ENCODE measurements around the gene GOLGA2. TPM values are rescaled to one million over a fixed set of nuclear protein-coding genes. Genes with fewer than 3 reads are reported as not detected.

Gene GOLGA2
- total RNA-seq, 1 donor from 2014 or later = 138 TPM

DNA sequence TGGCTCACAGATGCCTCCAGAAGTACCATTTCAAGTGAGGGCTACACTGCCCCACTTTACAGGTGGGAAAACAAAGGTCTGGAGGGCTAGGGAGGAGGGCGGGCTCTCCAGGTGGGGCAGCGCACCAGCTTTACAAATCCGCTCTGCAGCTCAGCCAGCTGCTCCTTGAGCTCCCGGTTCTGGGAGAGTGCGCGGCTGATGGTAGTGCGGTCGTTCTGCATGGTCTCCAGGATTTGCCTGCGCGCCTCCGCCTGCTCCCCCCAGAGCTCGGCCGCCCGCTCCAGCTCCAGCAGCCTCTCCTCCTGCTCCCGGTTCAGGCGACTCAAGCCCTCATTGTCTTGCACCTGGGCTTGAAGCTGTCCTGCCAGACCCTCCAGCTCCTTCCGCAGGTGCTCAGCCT is 15.5 kb downstream of the GOLGA2 start:
- DNase-seq (ENCODE audit: extremely low read depth, low read depth, low spot score) = no peak

DNA sequence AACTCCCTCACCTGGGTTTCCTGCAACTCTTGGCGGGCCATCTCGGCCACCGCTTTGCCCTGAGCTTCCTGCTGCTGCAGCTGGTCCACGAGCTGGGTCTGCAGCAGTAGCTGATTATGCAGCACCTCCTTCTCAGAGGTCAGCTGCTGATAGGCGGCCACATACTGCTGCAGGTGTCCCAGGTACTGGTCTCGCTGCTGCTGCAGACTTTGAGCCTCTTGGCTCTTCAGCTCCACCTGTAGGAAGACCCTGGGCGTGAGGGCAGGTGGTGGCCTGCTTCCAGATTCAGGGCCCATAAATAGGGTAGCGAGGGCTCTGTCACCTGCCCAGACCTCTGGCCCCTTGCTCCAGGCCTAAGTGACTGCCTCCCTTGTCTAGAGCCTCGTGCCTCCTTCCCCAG is 16.7 kb downstream of the GOLGA2 start:
- no peak for DNase-seq (ENCODE audit: extremely low read depth, low read depth, low spot score)

DNA sequence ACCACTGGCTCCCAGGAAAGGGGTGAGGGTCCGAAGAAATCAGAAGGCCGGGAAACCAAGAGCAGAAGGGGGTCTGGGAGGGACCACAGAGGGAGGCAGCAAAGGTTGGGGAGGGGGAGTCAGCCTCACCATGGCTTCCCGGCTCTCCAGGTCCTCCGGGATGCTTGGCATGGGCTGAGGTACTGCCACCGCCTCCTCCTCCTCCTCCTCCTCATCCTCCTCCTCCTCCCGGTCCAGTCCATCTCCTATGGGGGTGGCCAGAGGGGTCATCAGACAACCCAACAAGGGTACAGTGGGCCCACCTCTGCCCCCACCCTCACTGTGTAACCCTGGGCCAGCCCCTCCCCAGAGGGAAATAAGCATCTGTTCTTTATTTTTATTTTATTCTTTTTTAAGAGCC is 17.5 kb downstream of the GOLGA2 start:
- DNase-seq (ENCODE audit: extremely low read depth, low read depth, low spot score) = no peak

DNA sequence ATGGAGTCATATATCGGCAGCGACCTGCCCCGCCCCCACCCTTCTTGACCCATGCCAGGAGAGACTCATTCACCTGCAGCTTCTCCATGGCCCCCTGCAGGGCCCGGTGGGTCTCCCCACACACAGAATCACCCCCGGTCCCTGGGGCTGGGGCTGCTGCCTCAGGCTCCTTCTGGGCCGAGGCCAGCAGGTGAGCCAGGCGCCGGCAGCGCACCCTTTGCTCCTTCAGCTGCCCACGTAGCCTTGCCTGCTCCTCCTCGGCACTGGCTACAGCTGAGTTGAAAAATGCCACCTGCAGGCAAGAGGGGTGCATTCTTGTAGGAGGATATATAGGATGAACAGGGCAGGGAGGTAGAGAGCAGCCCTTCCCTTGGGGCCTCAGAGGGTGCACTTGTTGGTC is 17.9 kb downstream of the GOLGA2 start:
- no peak for DNase-seq (ENCODE audit: extremely low read depth, low read depth, low spot score)

DNA sequence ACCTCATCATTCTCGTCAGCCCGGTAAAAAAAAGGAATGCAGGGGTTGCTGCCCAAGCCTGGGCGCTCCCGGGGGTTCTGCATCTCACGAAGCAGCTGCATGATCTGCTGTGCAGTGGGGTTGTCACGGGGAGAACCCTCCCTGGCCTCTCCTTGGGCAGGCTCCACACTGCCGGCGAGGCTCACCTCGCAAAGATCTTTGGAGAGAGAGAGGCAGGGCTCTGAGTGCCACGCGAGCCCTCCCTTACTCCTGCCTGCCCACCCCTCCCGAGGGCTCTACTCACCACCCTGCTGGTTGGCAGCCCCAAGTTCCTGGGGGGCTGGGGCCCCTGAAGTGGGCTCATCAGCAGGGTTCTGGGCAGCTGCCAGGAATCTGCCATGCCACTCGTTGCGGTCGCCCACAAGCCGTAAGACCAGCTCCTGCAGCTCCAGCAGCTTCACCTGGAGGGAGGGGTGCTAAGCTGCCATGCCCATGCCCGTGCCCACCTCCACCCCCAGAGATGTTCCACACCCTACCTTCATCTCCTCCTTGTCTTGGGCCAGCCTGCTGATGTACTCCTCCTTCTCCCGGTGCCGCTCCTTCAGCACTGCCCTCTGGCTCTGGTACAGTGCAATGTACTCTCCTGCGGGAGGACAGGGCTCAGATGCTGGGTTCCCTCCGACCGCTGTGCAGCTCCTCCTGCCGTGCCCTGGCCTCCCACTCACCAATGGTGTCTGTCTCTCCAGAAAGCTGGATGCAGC is 18.6 kb downstream of the GOLGA2 start:
- no peak for DNase-seq (ENCODE audit: extremely low read depth, low read depth, low spot score)

DNA sequence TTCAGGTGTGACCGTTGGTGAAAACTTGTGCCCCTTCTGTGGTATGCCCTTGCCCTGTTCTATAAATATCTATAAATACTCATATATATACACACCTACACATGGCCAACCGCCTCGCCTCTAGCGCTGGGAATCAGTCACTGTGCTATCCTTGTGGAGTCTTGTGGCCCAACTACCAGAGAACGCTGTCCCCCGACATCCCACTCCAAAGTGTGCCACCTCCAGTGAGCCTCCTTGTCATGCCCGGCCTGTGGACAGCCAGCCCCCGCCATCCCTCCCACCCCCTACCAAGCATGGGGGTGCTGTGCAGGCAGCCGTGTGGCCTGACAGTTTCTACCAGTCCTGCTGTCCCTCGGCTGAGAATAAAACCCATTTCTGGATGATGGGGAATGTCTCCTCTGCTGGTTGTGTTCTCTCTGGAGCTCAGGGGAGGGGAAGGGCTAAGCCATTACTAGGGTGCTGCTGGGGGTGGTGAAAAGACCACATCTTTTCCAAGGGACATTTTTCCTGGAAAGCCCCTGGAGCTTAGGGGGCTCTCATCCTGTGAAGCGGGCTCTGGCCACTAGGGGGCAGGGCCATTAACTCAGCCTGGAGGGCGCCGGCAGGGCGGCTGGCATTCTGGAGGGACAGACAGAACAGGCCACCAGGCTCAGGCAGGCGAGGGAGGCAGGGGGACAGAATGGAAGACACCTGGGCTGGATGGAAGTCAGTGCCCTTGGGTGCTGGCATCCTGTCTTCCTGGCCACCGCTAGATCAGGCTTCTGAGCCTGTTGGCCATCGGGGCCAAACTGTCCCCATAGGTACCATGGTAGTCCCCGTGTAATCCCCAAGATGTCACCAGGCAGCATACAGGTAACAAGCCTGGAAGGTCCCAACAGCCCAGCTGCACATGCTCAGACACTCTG is 20.7 kb downstream of the GOLGA2 start:
- no peak for DNase-seq (ENCODE audit: extremely low read depth, low read depth, low spot score)

DNA sequence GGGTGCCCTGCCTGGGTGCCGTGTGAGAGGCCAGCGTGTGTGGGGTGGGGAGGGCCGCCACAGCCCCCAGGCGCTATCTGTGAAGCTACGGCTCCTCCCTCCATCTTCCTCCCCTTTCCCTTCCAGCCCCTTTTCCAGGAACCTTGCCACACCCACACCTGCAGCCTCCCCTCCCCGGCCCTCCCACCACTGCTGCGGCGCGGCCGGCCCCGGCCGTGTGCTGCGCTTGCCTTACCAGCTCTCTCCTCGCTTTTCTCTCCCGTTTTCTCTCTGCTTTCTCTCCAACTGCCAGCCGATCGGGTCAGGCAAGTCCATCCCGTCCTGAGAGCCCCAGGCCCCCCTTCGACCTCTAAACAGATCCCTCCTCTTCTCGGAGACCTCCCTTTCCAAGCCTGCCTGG is 21.4 kb downstream of the GOLGA2 start:
- no peak for DNase-seq (ENCODE audit: extremely low read depth, low read depth, low spot score)

DNA sequence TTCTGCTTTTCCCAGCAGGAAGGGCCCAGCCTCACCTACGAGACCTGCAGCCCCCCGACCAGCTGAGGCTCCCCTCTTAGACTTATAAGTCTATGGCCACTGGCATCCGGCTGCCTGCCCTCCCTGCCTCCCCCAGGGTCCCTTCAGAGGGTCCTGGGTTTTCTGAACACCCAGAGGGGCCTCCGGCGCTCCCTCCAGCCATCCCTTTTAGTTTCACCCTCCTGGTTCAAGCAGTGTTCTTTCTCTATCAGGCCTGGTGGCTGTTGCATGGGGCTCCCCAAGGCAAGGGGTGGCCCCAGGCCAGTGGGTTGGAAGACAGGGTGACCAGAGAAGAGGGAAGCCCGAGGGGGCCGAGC is 21.8 kb downstream of the GOLGA2 start:
- DNase-seq (ENCODE audit: extremely low read depth, low read depth, low spot score) = no peak

DNA sequence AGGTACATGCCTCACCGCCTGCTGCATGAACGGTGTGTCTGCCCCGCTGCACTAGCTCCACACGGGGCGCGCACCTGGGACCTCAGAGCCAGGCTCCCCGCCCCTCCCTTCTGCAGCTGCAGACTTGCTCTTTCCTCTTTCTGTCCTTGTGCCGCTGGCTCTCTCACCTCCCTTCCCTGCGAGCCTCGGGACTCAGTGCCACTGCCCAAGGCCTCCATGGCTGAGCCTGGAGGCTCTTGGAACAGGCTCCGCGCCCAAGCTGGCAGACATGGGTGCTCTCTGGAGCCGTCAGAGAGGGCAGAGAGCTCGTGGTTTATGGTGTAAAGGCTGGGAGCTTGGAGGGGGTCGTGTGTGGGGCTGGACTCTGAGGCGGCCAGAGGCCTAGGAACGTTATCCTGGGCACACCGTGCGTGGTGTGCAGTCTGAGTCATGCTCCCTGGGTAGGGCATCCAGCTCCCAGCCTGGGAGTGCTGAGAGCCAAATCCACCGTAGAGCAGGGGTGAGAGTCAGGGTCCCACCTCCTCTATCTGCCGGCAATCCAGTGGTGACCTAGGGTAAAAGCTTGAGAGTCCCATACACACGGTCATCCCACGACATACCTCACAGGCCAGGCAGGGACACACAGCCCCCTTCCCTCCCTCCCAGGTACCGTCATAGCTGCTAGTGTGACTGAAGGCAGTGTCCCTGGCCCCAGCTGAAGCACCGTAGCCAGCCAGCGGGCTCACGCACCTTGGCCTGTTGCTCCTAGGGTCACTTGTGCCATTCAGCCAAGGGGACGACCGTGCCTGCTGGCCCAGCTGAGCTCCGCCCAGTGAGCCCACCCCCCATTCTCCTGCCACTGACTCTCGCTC is 22.4 kb downstream of the GOLGA2 start:
- DNase-seq (ENCODE audit: extremely low read depth, low read depth, low spot score) = no peak

DNA sequence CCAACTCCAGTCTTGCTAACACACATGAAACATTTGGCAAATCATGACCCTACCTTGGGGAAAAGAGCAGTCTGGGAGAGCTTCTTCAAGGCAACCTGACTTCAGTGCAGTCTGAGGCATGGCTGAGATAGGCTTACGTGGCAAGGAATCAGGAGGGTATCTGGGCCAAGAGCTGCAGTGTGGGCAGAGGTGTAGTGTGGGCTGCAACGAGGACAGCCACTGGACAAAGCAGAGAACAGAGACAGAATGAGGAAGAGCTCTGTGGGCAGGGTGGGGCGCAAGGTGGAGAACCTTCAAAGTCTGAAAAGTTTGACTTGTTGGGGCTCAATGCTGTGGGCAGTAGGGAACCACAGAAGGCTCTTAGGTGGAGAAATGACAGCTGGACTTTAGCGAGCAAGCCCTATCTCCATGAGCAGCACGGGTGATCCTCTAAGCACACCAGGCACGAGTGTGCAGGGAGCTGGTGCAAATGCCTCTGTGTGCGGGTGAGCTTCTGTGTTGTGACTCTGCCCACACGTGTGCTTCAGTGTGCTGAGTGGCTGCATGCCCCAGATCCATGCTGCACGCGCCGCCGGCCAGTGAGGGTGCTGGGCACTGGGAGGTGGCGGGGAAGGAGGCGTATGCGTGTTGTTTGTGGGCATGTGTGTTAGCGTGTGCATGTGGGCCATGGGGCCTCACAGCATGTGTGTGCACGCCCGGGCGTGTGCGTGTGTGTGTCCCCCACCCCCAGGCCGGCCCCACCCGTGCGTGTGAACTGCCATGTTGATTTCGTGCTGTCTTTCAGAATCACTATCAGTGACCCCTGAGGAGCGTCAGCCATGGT is 23.3 kb downstream of the GOLGA2 start:
- DNase-seq (ENCODE audit: extremely low read depth, low read depth, low spot score) = no peak

DNA sequence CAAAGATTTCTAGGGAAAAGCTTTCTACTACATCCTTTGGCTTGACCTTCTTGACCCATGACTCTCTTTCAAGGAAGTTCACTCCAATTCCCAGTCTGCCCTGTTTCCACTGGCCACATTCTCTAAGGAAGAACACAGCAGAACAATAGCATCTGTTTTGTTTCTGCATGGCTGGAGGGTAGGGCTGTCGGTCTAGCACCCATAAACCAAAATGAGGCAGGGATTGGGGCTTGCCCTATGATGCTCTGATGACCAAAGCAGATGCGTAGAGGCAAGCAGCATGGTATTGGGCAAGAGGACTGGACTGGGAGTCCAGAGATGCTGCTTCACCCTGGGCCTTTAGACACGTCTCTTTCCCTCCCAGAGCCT is 24.1 kb downstream of the GOLGA2 start:
- no peak for DNase-seq (ENCODE audit: extremely low read depth, low read depth, low spot score)

DNA sequence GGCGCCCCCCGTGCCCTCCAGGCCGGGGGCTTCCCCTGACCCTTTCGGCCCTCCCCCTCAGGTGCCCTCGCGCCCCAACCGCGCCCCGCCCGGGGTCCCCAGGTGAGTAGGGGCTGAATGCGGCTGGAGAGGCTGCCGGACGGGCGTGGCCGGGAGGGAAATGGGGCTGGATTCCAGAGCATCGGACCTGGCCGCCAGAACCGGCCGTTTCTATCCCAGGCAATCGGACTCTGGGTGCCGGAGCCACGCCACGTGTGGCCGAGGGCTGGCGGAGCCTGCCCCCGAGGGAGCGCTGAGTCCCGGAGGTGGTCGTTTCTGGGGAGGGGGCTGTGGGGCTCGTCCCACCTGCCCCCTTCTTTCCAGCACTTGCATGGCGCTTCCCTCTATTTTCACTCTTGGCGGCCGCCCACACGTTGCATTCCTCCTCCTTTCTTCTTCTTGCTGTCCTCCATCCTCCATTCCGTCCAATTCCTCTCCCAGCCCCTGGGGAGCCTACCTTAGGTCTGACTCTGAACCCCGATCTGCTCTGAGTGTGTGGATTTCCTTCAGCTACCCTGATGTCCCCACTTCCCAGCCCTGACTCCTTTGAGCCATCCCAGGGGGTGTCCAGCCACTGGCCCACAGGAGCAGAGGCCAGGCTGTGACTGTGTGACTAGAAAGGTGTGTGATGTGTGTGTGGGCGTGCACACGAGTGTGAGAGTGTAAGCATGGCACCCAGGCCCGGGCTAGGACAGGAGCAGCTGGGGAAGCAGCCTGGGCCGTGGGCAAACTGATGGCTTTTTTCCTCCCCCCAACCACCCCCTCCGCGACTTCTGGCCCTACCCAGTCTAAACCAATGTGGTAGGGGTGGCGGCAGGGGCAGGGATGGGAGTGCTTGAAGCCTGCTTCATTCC is 24.7 kb downstream of the GOLGA2 start:
- DNase-seq (ENCODE audit: extremely low read depth, low read depth, low spot score) = no peak

DNA sequence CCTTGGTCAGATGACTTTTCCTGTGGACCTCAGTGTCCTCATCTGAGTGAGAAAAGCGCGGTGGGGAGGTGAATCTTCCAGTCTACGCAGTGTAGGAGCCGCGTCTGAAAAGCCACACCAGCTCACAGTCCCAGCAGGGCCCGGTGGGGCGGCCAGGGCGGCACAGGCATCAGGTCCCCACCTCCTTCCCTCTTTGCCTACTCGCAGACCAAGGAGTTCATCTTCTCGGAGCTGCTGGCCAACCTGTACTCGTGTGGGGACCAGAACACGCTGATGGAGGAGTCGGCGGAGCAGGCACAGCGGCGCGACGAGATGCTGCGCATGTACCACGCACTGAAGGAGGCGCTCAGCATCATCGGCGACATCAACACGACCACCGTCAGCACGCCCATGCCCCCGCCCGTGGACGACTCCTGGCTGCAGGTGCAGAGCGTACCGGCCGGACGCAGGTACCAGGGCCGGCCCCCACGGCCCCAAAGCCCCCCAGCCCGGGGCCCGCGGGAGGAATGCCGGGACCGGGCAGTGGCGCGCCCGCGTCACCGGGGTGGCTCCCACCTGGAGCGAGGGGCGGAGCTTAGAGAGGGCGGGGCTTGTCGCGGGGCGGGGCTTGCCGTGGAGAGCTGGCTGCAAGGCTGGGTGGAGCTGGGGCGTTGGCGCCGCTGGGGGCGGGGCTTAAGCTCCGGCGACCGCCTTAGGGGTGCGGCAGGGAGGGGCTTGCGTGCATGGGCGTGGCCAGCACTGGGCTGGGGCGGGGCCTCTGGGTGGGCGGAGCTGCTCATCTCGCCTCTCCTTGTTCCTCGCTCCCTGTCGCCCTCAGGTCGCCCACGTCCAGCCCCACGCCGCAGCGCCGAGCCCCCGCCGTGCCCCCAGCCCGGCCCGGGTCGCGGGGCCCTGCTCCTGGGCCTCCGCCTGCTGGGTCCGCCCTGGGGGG is 25.6 kb downstream of the GOLGA2 start:
- no peak for DNase-seq (ENCODE audit: extremely low read depth, low read depth, low spot score)

DNA sequence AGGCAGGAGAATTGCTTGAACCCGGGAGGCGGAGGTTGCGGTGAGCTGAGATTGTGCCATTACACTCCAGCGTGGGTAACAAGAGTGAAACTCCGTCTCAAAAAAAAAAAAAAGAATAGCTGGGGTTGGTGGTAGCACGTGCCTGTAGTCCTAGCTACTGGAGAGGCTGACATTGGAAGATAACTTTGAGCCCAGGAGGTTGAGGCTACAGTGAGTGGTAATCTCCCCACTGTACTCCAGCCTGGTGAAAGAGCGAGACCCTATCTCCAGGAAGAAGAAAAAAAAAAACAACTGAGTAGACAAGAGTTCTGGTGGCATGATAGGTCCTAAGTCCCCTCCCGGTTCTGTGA is 26.3 kb downstream of the GOLGA2 start:
- no peak for DNase-seq (ENCODE audit: extremely low read depth, low read depth, low spot score)

DNA sequence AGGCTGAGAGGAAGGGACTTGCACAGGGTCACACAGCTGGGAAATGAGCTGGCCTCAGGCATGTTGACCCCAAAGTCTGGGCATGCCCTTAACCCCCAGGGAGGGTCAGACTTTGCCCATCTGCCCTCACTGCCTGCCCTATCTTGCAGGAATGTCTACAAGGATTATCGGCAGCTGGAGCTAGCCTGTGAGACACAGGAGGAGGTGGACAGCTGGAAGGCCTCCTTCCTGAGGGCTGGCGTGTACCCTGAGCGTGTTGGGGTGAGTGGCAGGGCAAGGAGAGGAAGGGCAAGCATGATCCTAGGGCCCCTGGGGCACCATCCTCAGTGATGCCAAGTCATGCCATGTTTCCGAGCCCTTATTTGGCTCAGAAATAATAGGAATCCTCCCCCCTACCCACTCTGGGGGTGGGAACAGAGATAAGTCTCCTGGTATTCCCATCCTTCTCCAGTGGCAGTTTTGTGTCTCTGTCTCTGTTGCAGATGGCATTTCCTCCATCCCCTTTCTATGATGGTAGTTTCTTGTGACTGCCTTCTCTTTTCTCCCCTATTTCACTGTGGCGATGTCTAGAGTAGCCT is 28.5 kb downstream of the GOLGA2 start:
- DNase-seq (ENCODE audit: extremely low read depth, low read depth, low spot score) = no peak

DNA sequence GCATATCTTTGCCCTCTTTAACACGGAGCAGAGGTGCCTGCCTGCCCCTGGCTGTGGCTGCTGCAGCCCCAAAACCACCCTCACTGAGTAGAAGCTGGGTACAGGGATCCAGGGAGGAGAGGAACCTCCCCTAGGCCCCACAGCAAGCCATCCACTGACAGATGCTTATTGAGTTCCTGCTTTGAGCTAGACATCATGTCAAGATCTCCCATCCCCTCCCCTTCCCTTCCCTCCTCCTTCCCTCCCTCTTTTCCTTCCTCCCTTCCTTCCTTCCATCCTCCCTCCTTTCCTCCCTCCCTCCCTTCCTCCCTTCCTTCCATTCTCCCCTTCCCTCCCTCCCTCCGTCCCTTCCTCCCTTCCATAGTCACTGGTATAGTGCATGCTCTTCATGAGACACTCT is 29.3 kb downstream of the GOLGA2 start:
- no peak for DNase-seq (ENCODE audit: extremely low read depth, low read depth, low spot score)

DNA sequence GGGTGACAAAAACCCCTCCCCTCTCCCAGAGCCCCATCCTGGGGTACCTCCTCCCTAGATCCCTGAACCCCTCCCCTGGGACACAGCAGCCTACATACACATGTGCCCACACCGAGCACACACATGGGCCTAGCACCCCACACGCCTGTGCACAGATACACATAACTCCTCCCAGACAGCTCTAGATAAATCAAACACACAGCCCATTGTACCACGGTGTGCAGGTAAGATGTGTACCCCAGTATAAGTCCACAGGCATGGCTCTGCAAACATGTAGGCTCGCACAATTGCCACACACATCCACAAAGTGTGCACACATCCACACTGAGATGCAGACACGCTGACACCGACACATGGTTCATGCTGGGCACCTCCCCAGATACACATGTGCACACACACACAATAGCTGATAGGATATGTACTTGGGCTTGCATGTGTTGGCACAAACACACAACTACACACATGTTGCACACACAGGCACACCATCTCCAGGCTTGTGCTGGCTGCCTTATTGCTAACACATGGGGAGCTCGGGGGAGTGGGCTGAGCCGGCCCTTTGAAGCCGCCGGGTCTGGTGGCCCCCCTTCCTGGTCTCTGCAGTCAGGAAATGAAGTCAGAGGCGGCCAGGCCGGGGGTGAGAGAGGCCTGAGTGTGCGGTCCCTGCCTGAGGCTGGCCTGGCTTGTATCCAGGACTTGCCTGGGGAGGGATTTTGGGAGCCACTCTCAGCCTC is 30.2 kb downstream of the GOLGA2 start:
- no peak for DNase-seq (ENCODE audit: extremely low read depth, low read depth, low spot score)

DNA sequence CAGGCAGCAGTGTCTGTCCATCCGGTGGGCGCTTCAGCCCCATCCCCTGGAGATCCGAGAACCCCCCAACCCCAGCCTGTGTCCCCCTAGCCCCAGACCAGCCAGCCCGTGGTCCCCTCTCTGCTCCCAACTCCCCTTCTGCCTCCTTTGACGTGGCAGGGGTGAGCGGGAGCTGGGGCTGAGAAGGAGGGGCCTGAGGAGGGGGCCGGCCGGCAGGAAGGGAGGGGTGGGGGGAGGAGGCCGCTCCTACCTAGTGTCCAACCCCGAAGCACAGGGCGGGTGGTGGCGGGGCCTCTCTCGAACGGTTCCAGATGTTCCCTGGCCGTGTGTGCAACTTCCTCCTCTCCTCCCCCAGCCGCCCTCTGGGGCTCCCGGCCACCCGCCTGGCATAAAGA is 31.0 kb downstream of the GOLGA2 start:
- no peak for DNase-seq (ENCODE audit: extremely low read depth, low read depth, low spot score)

Data from glomerular endothelial cell (primary cell).